GM10847 (cell line): ENCODE measurements around the gene CHD6.

Experiments
- POLR2A ChIP-seq: IDR thresholded peaks from 2 replicates; pipeline ENCODE4 v1.6.1; 2011; ENCODE audit not compliant: insufficient read length; ENCODE audit errors: extremely low read depth

The CHD6 gene

DNA sequence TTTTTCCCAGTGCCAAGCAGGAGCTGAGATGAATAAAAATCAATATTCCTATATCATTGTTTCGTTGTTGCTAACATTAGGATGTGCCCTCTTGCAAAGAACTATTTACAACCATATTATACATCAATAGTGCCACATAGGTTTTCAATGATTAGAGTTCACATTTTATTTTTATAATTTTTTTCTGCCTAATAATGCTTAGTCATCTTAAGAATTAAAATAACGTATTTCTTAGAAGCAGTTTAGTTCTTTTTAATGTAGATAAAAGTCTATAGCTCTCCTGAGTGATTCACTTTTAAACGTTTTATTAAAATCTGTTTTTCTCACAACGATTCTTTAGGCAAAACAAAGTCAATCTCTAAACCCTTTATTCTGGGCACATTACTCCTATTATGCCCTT, 71.6 kb downstream of the CHD6 start:
- no peak for TF ChIP-seq POLR2A

DNA sequence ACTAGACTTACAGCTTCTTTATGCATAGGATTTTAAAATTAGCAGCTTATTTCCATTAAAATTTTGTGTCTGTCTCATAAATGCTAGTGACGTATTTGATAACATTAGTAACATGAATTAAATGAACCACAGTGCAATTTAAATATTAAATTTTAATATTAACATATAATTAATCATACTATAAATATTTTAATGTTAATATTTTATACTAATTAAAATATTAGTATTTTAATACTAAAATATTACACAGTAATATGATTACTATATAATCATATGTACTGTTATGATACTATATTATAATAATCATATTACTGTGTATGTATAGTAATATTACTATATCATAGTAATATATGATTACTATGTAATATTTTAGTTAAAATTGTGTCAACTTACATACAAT, 73.7 kb downstream of the CHD6 start:
- no peak for TF ChIP-seq POLR2A

DNA sequence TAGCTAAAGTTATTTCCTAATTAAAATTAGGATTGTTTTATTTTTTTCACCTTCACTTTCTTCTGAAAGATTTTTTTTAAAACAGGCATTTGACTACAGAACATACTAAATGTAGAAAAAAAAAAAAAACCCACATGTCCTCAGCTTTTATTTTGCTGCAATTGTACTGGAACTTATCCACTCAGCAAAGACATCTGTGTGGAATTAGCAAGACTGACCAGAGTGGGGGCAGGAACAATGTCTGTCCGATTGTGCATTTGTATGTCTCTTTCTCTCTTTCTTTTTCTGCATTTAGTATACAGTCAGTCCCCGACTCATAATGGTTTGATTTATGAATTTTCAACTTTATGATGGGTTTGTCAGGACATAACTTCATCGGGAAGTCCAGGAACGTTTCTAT, 77.3 kb downstream of the CHD6 start:
- TF ChIP-seq POLR2A = no peak

DNA sequence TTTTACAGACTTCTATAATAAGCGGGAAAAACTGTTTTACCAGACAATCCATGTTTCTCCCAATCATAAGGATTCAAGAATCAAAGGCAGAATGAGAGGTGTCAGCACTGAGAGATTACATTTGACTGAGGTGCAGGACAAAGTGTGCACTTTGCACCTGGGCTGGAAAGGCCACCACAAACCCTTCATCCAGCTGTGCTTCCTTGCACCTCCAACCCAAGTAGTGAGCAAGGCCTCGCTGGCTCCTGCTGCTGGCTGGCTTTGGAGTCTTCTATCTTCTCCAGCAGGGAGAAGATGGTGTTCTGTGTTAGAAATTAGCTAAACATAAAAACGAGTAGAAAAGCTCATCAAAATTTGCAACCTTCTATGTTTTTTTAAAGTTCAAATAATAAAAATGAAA, 77.7 kb downstream of the CHD6 start:
- TF ChIP-seq POLR2A = no peak

DNA sequence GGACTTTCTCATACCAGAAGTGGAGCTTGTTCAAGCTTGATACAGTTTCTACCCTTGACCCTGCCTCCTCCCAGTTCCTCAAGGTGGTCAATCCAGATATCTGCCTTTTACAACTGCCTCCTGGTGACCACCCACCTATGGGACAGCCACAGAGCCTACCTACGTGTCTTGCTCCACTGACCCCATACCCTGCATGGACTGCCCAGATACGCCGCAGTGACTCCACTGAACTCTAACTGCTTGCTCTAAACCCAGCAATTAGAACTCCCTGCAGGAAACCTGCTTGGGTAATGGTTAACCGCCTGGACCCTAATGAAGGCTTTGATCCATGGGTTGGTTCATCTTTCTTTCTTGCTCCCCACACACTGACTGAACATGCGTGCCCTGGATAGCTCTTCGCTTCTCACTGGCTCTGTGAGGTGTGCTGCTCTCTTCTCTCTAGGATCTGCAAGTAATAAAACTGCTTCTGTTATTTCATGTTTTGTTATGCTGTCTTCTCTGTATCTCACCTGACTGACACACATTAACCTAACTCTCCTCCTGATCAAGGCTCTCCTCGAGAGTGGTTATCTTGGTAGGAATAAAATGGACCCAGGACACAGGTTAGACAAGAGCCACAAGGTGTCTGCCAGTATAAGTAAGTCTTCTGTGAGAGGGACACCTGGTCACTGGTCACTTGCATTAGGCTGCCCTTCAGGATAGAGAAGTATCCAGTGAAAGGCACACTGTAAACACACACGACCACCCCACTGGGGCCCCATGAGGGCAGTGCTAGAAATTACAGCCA, 79.2 kb downstream of the CHD6 start:
- TF ChIP-seq POLR2A = no peak

DNA sequence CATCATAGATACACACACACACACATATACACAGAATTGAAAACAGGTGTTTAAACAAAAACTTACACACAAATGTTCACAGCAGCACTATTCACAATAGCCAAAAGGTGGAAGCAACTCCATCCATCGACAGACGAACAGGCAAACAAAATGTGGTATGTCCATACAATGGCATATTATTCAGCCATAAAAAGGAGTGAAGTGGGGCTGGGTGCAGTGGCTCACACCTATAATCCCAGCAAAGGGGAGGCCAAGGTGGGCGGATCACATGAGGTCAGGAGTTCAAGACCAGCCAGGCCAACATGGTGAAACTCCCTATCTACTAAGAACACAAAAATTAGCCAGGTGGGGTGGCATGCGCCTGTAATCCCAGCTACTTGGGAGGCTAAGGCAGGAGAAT, 80.3 kb downstream of the CHD6 start:
- TF ChIP-seq POLR2A = no peak

DNA sequence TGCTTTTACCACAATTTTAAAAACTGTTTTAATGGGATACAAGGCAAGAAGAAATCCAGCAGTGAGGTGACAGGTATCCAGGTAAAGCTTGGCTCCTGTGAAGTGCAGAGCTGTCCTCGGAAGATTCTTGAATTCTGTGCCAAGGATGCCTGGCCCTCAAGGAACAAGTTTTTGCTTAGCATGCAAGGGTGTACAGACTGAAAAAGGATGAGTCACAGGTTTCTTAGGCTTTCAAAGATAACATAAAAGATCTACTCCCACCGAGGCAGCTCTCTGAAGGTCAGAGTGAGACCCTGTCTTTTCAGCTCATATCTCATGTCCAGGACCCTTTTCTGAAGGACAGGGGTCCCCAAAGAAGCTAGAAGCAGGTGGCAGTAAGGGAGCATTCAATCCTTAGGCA, 83.3 kb downstream of the CHD6 start:
- TF ChIP-seq POLR2A = no peak

DNA sequence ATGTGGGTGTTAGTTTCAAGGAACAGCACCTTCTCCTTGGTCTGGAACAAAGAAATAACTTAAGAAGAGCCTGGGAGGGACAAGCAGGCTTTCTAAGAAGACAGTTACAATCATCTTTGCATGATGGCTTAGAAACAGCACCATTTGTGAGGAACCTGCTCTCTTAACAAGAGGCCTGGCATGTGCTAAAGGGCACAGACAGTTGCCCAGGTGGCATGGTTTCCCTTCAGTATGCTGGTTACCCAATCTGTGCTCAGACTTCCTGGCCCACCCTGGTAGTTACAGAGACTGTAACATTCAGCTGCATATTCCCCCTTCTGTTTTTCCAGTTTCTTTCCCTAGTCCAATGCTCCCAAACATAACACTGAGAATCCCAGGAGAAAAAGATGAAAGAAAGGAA, 84.0 kb downstream of the CHD6 start:
- no peak for TF ChIP-seq POLR2A

DNA sequence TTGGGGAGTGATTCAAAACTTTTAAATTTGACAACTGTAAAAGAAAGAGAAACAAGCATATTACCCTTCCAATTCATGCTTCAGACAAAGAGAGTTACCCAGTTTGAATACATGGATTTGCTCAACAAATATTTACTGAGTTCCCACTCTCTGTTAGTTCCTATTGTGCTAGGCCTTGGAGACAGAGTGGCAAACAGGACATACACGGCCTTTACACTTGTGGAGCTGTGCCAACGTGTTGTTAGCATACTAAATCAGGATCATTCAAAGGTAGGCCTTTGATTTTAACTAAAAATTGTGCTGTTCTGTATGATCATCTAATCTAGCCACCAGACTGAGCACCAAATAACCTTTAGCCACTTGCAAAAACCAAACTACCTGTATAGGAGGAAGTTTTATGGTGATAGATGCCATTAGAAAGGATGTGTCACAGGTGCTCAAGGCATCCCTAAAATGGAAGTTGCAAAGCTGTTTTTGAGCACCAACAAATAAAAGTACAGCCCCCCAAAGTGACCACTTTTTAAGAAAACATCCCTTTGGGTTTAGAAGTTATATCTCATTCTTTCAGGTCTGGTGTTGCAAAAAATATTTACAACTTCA, 84.5 kb downstream of the CHD6 start:
- TF ChIP-seq POLR2A = no peak

DNA sequence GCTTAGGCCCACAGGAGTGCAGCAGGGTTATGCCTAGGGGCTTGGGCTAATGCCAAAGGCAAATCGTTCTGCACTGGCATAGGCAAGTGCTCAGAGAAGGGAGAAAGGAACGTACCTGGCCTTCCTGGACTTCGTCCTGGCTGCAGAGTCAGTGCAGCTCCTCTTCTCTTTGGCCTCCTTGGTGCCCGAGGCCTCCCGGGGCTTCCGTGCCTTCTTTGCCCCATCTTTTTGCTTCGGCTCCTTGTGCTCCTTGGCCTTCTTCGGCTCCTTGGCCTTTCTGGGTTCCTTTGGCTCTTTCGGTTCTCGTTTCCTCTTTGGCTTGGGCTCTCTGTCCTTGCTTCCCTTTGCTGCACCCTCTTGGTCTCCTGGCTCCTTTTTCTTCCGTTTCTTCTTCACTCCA, 85.2 kb downstream of the CHD6 start:
- no peak for TF ChIP-seq POLR2A

DNA sequence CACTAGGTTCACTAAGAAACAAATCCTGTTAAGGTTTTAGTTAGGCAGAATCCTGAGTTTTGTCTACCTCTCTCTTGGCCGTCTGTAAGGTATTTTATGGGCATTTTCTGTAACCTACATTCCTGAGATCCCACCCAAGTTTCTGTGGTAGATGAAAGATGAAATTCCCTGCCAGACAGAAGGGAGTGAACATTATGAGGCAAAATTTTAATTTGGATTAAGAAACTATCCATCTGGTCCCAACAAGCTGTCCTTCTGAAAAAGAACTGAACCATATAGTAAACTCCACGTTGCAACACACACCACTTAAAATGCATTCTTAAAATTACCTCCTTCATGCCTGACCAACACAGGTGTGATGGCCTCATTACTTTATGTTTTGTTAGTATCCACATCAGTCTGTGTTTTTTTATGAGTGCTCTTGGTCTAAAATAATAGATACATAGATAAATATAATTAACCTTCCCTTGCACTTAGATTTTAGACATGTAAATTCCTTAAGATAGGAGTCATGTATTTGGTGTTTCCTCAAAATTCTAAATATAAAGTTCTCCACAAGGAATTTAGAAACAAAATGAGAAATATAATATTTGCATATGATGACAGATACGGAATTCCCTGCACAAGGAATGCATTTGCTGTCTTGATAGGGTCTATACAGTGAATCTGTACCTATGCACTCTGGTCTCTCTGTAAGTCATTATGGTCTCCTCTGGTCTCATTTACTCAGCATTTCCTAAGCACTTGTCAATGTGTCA, 86.5 kb downstream of the CHD6 start:
- no peak for TF ChIP-seq POLR2A

DNA sequence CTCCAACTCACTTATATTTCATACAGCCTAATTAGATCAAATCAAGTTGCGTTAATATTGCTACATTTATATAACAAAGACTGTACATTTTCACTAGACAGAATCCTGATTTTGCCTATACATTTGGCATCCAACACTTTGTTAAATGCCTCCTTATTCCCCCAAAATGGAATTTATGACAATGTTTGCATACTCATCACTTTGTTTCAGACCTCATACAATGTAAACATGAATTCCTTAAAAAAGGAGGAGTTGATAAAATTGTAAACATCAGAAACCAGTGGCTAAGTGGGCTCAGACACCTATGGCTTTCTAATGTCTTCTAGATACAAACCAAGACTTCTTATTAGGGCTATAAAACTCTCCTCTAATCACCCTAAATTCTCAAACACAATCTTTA, 87.3 kb downstream of the CHD6 start:
- TF ChIP-seq POLR2A = no peak

DNA sequence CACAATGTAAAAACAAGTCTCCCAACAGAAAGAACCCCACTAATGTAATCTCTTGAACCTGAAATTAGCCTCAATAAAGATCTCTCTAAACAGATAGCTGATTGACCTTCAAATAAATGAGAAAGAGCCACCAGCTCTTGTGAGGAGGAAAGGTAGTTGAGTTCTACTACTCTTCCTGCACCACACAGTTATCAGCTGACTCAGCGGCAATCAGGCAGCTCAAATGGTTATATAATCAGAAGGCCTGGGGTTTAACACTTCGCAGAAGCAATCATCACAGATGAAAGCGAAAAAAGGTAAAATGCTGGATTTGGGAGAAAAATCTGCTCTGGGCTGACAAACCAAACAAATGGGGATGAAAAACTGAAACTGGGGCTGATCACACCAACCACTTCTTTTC, 91.8 kb downstream of the CHD6 start:
- TF ChIP-seq POLR2A = no peak

DNA sequence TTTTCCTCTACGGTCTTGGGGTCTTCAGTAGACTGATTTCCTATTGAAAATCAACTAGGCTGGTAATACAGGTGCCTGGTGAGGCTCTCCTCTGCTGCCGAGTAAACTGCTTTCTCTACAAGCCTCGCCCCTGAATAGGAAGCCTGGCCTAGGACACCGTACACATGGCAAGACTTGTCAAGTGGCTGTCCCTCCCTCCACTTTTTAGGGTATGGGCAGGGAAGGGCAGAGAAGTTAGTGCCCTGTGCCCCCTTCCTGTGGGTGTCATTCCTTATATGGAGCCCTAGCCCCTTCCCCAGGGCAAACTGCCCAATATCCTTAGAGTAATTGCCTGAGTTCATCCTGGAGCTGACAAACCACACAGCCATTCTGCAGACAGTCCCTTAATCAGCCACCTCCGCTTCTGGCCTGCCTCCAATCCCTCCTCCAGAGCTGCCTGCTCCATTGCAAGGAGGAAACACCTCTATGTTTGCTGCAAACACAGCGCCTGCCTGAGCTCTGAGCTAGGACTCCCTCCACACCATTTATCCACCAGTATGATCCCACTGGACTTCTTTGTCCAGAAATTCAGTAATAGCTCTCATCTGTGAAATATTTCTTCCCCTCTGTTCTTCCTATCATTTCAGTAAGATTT, 93.1 kb downstream of the CHD6 start:
- no peak for TF ChIP-seq POLR2A

DNA sequence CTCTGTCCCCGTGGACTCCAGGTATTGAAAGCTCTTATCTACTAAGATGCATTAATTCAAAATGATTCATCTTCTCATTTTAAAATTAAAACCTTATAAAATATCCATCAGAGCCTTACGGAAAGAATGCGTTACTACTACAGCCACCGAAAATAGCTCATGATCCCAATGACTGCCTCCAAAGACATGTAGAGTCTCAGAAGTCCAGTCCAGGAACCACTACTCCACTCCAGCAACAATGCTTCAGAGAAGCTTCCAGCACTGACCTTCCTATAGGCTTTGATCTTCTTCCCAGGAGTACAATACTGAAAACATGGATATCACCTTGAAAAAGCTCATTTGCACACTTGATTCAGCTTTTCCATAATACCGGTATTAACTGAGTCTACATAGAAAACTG, 94.3 kb downstream of the CHD6 start:
- TF ChIP-seq POLR2A = no peak

DNA sequence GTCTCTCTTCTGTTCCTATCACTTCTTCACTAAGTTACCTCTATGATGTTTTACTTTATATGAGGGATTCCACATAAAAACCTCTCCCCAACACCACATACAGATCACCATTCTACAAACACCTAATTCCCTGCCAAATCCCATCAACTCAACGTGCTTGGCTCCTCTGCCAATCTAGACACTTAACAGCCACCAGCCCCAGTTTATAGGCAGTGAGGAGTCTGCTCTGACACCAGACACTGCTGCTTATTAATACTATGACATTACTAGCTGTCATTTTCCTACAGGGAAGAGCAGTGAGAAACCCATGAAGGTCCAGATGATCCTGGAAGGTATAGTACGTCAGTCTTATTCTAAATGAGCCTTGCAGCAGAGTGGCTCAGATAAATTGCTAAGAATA, 104.3 kb downstream of the CHD6 start:
- TF ChIP-seq POLR2A = no peak
